IMR-90 (cell line): ENCODE data around the gene CCDC88C. TPM values are rescaled to one million over a fixed set of nuclear protein-coding genes. Genes with fewer than 3 reads are reported as not detected.

ENCODE experiments used
- ATAC-seq: fragments of 200-7000 bp; cut with Tn5 transposase; 2 replicates; pipeline ENCODE4 v1.9.1; 2020; ENCODE audit warnings: low read depth, mild to moderate bottlenecking, moderate library complexity
- BruUV-seq: library from RNA; stranded (reverse); fragments of 400-500 nt; replicated peaks from 2 replicates; lab custom pipeline; 2021; lab: Mats Ljungman, UMichigan
- CTCF ChIA-PET: fragments of 300-600 bp; formaldehyde crosslinking; extraction: SDS; loops from one replicate; lab custom pipeline; 2021; ENCODE audit warnings: antibody characterized with exemption; lab: Yijun Ruan, JAX
- POLR2A ChIA-PET: fragments of 300-600 bp; sonication (Branson Sonifier 250); formaldehyde crosslinking; loops from one replicate; lab custom pipeline; 2022; ENCODE audit warnings: antibody characterized with exemption; ENCODE audit not compliant: unreplicated experiment; lab: Charles Lee
- DNase-seq: peaks from one replicate; pipeline ENCODE4 v3.0.0; 2013
- H2AFZ ChIP-seq: replicated peaks from 2 replicates; pipeline ENCODE3; 2013; ENCODE audit warnings: low read length, mild to moderate bottlenecking; ENCODE audit not compliant: poor library complexity
- H2AK5ac ChIP-seq: 2 replicates; pipeline ENCODE4 v1.6.1; 2013; ENCODE audit warnings: low read depth, low read length, inconsistent platforms
- H2AK9ac ChIP-seq: replicated peaks from 2 replicates; pipeline ENCODE3; 2013; ENCODE audit warnings: mild to moderate bottlenecking, low read depth, low read length, moderate library complexity; ENCODE audit not compliant: poor library complexity
- H2BK120ac ChIP-seq: 2 replicates; pipeline ENCODE4 v1.6.1; 2013; ENCODE audit warnings: low read depth, low read length, inconsistent platforms
- H2BK15ac ChIP-seq: 3 replicates; pipeline ENCODE4 v1.6.1; 2013; ENCODE audit warnings: low read depth, low read length, inconsistent platforms
- H2BK20ac ChIP-seq: 2 replicates; pipeline ENCODE4 v1.6.1; 2013; ENCODE audit warnings: low read depth, mild to moderate bottlenecking, inconsistent platforms, low read length, moderate library complexity
- H2BK5ac ChIP-seq: 2 replicates; pipeline ENCODE4 v1.6.1; 2013; ENCODE audit warnings: mild to moderate bottlenecking, low read depth, low read length, inconsistent platforms; ENCODE audit not compliant: poor library complexity, severe bottlenecking
- H3K14ac ChIP-seq: replicated peaks from 2 replicates; pipeline ENCODE4 v1.6.1; 2013; ENCODE audit warnings: low read depth, low read length, inconsistent platforms
- H3K18ac ChIP-seq: 2 replicates; pipeline ENCODE4 v1.6.1; 2013; ENCODE audit warnings: low read depth, low read length, control low read depth
- H3K23ac ChIP-seq: 2 replicates; pipeline ENCODE4 v1.6.1; 2013; ENCODE audit warnings: low read depth, low read length, inconsistent platforms
- H3K27ac ChIP-seq: 2 replicates; pipeline ENCODE4 v1.5.1; 2013; ENCODE audit warnings: mild to moderate bottlenecking, control low read depth, low read length; ENCODE audit not compliant: insufficient read depth
- H3K27me3 ChIP-seq: 2 replicates; pipeline ENCODE4 v1.6.1; 2013; ENCODE audit warnings: low read length; ENCODE audit not compliant: control insufficient read depth, insufficient read depth
- H3K36me3 ChIP-seq: 2 replicates; pipeline ENCODE4 v1.6.1; 2013; ENCODE audit warnings: low read length, mixed read lengths; ENCODE audit not compliant: control insufficient read depth, insufficient read depth
- H3K4ac ChIP-seq: 2 replicates; pipeline ENCODE4 v1.6.1; 2013; ENCODE audit warnings: low read depth, low read length, inconsistent platforms
- H3K4me1 ChIP-seq: 2 replicates; pipeline ENCODE4 v1.6.1; 2013; ENCODE audit warnings: low read length, mixed read lengths; ENCODE audit not compliant: control insufficient read depth, insufficient read depth
- H3K4me2 ChIP-seq: 2 replicates; pipeline ENCODE4 v1.6.1; 2013; ENCODE audit warnings: low read depth, mild to moderate bottlenecking, control low read depth, low read length, moderate library complexity
- H3K4me3 ChIP-seq: 2 replicates; pipeline ENCODE4 v1.5.1; 2013; ENCODE audit warnings: low read depth, mild to moderate bottlenecking, control low read depth, low read length, moderate library complexity; ENCODE audit not compliant: insufficient read depth
- H3K56ac ChIP-seq: 2 replicates; pipeline ENCODE4 v1.6.1; 2013; ENCODE audit warnings: low read length, inconsistent platforms; ENCODE audit not compliant: insufficient read depth; ENCODE audit errors: extremely low read depth
- H3K79me1 ChIP-seq, 2 experiments: 2 replicates each; pipeline ENCODE4 v1.6.1; 2013; ENCODE audit warnings: low read length in 2 of 2, inconsistent platforms in 1 of 2, low read depth in 1 of 2
- H3K9ac ChIP-seq: 2 replicates; pipeline ENCODE4 v1.6.1; 2013; ENCODE audit warnings: low read depth, low read length, control low read depth
- H3K9me1 ChIP-seq: 2 replicates; pipeline ENCODE4 v1.6.1; 2013; ENCODE audit warnings: low read length, inconsistent platforms; ENCODE audit not compliant: insufficient read depth
- H3K9me3 ChIP-seq: 2 replicates; pipeline ENCODE4 v1.6.1; 2013; ENCODE audit warnings: low read length; ENCODE audit not compliant: control insufficient read depth, insufficient read depth
- H4K20me1 ChIP-seq: 2 replicates; pipeline ENCODE4 v1.6.1; 2013; ENCODE audit warnings: low read length, inconsistent platforms; ENCODE audit not compliant: insufficient read depth
- H4K5ac ChIP-seq: 2 replicates; pipeline ENCODE4 v1.6.1; 2013; ENCODE audit warnings: mild to moderate bottlenecking, low read depth, low read length, control low read depth
- H4K8ac ChIP-seq, 2 experiments: 2 replicates each; pipeline ENCODE4 v1.6.1; 2013; ENCODE audit warnings: low read depth in 2 of 2, low read length in 2 of 2, control low read depth in 1 of 2, inconsistent platforms in 1 of 2
- H4K91ac ChIP-seq: 2 replicates; pipeline ENCODE4 v1.6.1; 2013; ENCODE audit warnings: low read depth, low read length, inconsistent platforms; ENCODE audit not compliant: insufficient read depth
- BHLHE40 ChIP-seq: fragments of 150-350 bp; IDR thresholded peaks from 2 replicates; pipeline ENCODE4 v1.6.1; 2016; ENCODE audit warnings: mild to moderate bottlenecking, low read depth, low read length
- CEBPB ChIP-seq: IDR thresholded peaks from 2 replicates; pipeline ENCODE4 v1.6.1; 2012; ENCODE audit warnings: low read depth, low read length, improper control_type of control experiment
- CHD1 ChIP-seq: IDR thresholded peaks from 2 replicates; pipeline ENCODE4 v1.6.1; 2012; ENCODE audit warnings: low read depth, low read length, improper control_type of control experiment
- CTCF ChIP-seq: conservative IDR thresholded peaks from 2 replicates; pipeline ENCODE4 v1.5.1; 2012; ENCODE audit warnings: mild to moderate bottlenecking, low read depth, low read length, improper control_type of control experiment
- ELK1 ChIP-seq: fragments of 150-350 bp; IDR thresholded peaks from 2 replicates; pipeline ENCODE4 v1.6.1; 2016; ENCODE audit warnings: low read depth, mild to moderate bottlenecking, low read length, moderate library complexity, borderline replicate concordance
- MAFK ChIP-seq: IDR thresholded peaks from 2 replicates; pipeline ENCODE4 v1.6.1; 2012; ENCODE audit warnings: low read depth, low read length, improper control_type of control experiment
- MAZ ChIP-seq: IDR thresholded peaks from 2 replicates; pipeline ENCODE4 v1.6.1; 2012; ENCODE audit warnings: low read depth, mild to moderate bottlenecking, low read length, improper control_type of control experiment, moderate library complexity, borderline replicate concordance
- MXI1 ChIP-seq: IDR thresholded peaks from 2 replicates; pipeline ENCODE4 v1.6.1; 2012; ENCODE audit warnings: low read depth, mild to moderate bottlenecking, low read length, moderate library complexity, borderline replicate concordance
- NFE2L2 ChIP-seq: fragments of 150-350 bp; IDR thresholded peaks from 2 replicates; pipeline ENCODE4 v1.6.1; 2016; ENCODE audit warnings: low read depth, mild to moderate bottlenecking, low read length
- POLR2A ChIP-seq: IDR thresholded peaks from 2 replicates; pipeline ENCODE4 v1.6.1; 2012; ENCODE audit warnings: mild to moderate bottlenecking, low read depth, low read length
- RAD21 ChIP-seq: IDR thresholded peaks from 2 replicates; pipeline ENCODE4 v1.6.1; 2012; ENCODE audit warnings: low read length, improper control_type of control experiment
- RFX5 ChIP-seq: IDR thresholded peaks from 2 replicates; pipeline ENCODE4 v1.8.0; 2012; ENCODE audit warnings: low read depth, mild to moderate bottlenecking, low read length, moderate library complexity
- WGBS, 2 experiments: methylation state at CpG; one replicate each; pipeline versions ENCODE4 v1.1.5 to v1.1.7; 2013; ENCODE audit warnings: missing lambda C conversion rate in 2 of 2; ENCODE audit not compliant: insufficient read length in 1 of 2; ENCODE audit errors: extremely low coverage in 2 of 2; 5-methylcytosine and 5-hydroxymethylcytosine counted together
- dilution Hi-C: fragments of 300-500 bp; cut with HindIII; formaldehyde crosslinking; loops from one replicate; pipeline ENCODE4 v1.14.3; 2018; ENCODE audit warnings: low sequenced_read_pairs; ENCODE audit not compliant: unreplicated experiment
- in situ Hi-C: fragments of 300-500 bp; cut with MboI; formaldehyde crosslinking; loops from 3 replicates; pipeline ENCODE4 v1.14.3; 2019; ENCODE audit warnings: low sequenced_read_pairs, inconsistent platforms, mixed read lengths
- intact Hi-C: fragments of 100-400 bp; cut with micrococcal nuclease; formaldehyde crosslinking; loops from 2 replicates; pipeline ENCODE4 v1.10.0; 2022
- polyA plus RNA-seq, 3 experiments: library from polyadenylated mRNA; depleted of rRNA; stranded (reverse); fragments of >200 nt; gene quantifications; 2 replicates each; pipeline ENCODE4 v1.2.3, GENCODE V29; 2012; ENCODE audit warnings: low replicate concordance in 1 of 3
- total RNA-seq: library from RNA; depleted of rRNA; stranded (reverse); fragments of >200 nt; gene quantifications from 2 replicates; pipeline ENCODE4 v1.2.3, GENCODE V29; 2012
- TF ChIP-seq, protein P1 (sequence below): fragments of 150-350 bp; IDR thresholded peaks from 2 replicates; pipeline ENCODE4 v1.6.1; 2017; ENCODE audit warnings: mild to moderate bottlenecking, antibody characterized with exemption, low read length, low read depth

The CCDC88C gene
- total and polyA plus RNA-seq, 2 of the 4 experiments (the other 2 are of a cell fraction) = 0.17 to 0.18 TPM

- Histone ChIP-seq H2BK20ac (no peak overlapping the region), H3K4me3 (no peak overlapping the region), H3K27me3 (peaks cover 22% of the 10 kb centered on the region), H3K4ac (no peak overlapping the region), H4K5ac (no peak overlapping the region), H3K14ac (no peak overlapping the region), H3K4me1 (no peaks in the 10 kb centered on the region), H3K9me3 (no peaks in the 10 kb centered on the region), H3K4me2 (no peak overlapping the region), H3K36me3 (no peaks in the 10 kb centered on the region), H2AFZ (peak overlapping the region; percentile 48), H4K8ac (no peak overlapping the region), H2BK15ac (no peak overlapping the region), H3K56ac (no peak overlapping the region), H2BK120ac (no peak overlapping the region), H3K23ac (no peak overlapping the region), H2AK5ac (no peak overlapping the region), H3K27ac (no peak overlapping the region), H4K91ac (no peak overlapping the region), H4K20me1 (no peaks in the 10 kb centered on the region), H2BK5ac (no peak overlapping the region), H3K79me1 (no peaks in the 10 kb centered on the region), H2AK9ac (no peak overlapping the region), H3K9ac (no peak overlapping the region), H3K9me1 (no peaks in the 10 kb centered on the region), H3K18ac (no peak overlapping the region)
- intact Hi-C loops (no loop called here), in situ Hi-C loops (no loop called here), dilution Hi-C loops (no loop called here)
- ChIA-PET POLR2A (no interaction called here), CTCF (no interaction called here)
- no peak for ATAC-seq
- 58% methylated on average over 6 of the region's 15 CpGs; no CpG with 5 or more reads in 1 of the 2 experiments for WGBS, 2 experiments
- TF ChIP-seq MAFK (no peak), ELK1 (no peak), POLR2A (no peak), CHD1 (no peak), NFE2L2 (no peak), RFX5 (no peak), CTCF (no peak), BHLHE40 (no peak), RAD21 (no peak), MAZ (no peak), MXI1 (no peak), CEBPB (no peak)
- TF ChIP-seq, protein P1, sequence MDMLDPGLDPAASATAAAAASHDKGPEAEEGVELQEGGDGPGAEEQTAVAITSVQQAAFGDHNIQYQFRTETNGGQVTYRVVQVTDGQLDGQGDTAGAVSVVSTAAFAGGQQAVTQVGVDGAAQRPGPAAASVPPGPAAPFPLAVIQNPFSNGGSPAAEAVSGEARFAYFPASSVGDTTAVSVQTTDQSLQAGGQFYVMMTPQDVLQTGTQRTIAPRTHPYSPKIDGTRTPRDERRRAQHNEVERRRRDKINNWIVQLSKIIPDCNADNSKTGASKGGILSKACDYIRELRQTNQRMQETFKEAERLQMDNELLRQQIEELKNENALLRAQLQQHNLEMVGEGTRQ = no peak
- no TSS peak for BruUV-seq
- DNase-seq = no peak
Observed at GRCh38 chr14:91396959-91397815, 20.4 kb downstream of the CCDC88C start.
